HG03520 (cell line): ENCODE measurements around the gene COL2A1.

Experiments used
- ATAC-seq: cut with Tn5 transposase; IDR thresholded peaks from one replicate; pipeline ENCODE4 v1.9.1; 2021; ENCODE audit warnings: mild to moderate bottlenecking, moderate library complexity; ENCODE audit not compliant: unreplicated experiment

The COL2A1 gene

DNA sequence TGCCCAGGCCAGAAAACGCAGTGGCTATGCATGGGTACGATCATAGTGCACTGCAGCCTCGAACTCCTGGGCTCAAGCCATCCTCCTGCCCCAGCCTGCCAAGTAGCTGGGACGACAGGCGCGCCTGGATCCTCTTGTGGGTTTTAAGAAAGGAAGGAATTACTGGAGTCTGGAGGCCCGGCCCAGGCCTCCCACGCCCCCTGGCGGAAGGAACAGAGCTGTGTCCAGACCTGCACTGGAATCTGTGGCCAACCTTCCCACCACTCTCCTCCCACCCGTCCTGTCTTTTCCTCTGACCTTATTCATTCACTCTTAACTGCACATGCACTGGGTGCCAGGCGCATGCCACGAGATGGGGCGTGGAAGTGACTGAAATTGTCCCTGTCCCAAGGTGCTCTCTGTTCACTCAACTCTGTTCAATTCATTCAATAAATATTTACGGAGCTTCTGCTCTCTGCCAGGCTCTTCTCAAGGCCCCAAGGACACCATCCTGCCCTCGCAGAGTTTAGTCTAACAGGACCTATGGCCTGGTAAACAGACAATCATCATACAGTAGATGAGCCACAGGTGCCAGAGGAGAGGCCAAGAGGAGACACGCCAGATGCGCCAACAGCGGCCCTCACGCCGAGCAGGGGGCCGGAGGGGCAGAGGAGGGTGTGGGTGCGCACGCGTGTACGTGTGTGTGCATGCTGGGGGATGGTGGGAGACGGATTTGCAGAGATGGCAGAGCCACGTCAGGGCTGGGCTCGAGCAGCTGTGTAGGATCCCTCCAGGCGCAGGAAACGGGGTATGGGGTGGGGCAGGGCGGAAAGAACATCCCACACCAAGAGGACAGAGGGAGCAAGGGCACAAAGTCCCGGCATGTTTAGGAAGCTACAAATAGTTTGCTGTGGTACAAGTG lies 54.6 kb downstream of the COL2A1 start:
- no peak for ATAC-seq

DNA sequence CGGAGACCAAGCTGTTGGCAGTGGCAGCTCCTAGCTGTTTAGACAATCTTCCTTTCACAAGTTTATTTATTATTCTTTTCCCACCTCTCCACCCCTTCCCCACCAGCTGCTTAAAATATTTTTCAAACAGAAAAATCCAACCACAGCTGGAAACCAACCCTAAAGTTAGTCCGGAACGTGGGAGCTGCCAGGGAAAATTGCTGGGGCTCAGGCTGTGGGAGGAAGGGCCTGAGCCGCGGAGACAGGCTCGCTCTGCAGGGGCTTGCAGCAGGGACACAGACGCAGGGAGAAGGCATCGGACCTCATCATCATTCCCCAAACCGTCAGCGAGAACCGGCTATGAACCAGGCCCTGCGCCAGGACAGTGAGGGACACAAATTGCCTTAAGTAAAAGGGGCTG lies 56.9 kb downstream of the COL2A1 start:
- ATAC-seq, result no peak

DNA sequence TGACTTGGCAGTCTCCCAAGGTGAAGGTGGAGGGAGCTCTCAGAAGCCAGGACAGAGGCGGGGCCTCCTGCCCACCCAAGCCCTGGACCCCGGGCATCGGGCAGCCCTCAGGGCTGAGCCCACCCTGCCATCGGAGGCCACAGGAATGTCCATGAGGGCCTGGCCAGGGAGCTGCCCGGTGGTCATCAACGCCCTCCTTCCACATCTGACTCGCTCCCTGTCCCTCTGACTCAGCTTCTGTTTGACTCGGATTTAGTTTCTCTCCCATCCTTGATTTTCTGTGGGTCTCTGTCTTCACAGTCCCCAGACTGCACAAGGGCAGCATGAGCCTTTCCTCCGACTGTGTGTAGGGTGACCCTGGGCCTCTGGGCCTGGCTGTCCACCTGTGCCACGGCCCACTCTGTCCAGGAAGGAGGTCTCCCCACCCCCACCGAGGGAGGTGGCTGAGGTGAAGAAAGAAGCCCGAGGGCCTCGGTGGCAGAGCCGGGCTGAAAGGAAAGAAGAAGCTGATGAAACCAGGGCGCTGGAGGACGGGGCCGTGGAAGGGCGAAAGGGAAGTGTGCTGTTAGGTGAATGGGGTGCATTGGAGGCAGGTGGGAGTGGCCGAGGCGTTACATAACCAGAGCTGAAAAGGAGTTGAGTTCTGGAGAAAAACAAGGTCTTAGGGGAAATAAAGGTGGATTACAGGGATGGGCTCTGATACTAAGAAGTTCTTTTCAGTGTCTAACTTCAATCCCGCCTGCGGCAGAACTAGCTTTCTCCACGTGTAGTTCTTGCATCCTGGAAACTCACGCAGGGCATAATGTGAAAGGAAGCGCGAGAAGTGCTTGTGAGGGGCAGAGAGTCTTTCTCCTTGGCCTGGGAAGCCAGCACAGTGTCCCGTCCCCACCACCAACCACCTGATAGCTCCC lies 57.6 kb downstream of the COL2A1 start:
- ATAC-seq, result no peak

DNA sequence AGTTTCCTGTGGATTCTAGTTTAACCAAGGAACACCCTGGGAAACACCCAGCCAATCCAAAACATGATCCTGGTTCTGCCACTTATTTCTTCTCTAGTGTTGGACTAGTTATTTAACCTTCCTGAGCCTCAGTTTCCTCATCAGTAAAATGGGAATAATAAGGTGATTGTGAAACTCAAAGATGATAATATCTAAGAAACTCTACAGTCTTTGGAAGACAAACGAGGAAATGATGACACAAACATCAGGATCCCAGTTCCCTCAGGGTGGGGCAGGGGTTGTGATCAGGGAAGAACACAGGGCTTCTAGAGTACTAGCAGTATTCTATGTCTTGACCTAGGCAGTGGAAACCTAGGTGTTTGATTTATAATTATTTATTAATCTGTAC lies 58.9 kb downstream of the COL2A1 start:
- no peak for ATAC-seq

DNA sequence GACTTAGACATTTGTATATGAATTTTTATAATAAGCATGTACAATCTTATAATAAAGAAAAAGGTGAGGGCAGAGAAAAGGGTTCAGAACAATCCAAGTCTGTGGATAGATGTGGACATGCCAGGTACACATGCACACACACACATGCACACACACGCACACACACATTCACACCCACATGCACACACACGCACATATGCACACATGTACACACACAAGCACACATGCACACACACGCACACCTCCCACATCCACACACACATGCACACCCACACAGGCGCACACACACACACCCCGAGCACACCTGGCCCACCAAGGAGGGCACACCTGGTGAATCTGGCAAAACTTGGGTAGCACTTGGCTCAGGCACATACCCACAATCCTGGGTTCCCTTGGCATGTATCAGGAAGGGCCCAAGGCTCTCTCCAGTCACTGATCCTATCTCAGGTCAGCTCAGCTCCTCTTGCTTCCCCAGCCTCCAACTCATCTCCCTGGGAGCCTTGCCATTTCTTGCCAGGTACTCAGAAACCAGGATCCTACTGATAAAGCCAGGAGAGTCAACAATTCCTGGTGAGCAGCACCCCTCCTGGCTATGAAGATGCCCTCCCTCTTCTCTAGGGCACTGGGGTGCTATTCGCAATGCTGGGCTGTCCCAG lies 59.5 kb downstream of the COL2A1 start:
- ATAC-seq, result no peak

DNA sequence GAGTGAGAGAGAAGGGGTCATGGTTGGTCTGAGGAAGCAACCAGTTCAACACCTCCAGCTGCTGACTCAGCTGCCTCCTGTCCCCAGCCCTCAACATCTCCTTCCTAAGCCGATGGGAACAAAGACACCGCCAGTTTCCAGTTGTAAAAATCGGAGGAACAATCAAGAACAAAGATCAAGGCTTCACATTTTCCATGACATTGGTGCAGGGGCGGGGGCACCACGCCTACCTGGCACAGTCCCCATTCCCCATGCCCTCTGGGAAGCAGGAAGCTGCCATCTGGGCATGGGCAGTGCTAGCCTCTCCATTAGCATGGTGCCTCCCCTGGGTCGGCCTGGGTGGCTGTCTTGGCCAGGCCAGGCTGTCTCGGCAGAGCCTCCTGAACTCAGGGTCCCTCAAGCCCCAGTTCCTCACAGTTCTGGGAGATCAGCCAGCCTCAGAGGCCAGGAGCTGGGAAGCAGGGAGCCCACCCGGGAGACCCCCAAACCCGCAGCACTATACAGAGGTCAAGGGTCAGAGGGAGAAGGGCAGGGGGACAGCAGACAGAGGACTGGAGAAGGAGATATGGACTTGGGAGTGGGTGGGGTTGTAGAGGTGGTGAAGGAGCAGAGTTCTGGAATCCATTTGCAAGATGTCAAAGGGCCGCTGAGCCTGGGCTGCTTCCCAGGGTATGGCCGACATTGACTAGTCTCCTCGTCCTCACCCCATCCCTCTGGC lies 60.5 kb downstream of the COL2A1 start:
- ATAC-seq, result no peak

DNA sequence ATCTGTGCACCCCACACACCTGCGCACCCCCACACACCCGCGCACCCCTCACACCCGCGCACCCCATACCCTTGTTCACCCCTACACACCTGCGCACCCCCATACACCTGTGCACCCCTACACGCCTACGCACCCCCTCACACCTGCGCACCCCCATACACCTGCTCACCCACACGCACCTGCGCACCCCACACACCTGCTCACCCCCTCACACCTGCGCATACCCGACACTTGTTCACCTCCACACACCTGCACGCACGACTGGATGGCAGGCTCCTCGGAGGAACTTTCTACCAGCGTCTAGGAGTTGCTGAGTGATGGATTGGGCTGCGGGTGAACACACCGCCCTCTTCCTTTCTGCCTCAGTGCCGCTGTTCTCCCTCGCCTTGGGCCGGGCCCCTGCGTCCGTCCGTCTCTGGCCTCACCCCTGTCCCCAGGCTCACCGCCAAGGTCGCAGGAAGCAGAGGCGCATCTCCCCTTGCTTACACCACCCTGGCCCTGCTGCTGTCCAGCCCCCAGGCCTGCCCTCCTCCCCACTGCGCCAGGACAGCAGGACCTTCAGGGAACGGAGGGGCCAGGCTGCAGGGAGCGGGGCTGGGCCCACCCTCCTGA lies 61.6 kb downstream of the COL2A1 start:
- no peak for ATAC-seq

DNA sequence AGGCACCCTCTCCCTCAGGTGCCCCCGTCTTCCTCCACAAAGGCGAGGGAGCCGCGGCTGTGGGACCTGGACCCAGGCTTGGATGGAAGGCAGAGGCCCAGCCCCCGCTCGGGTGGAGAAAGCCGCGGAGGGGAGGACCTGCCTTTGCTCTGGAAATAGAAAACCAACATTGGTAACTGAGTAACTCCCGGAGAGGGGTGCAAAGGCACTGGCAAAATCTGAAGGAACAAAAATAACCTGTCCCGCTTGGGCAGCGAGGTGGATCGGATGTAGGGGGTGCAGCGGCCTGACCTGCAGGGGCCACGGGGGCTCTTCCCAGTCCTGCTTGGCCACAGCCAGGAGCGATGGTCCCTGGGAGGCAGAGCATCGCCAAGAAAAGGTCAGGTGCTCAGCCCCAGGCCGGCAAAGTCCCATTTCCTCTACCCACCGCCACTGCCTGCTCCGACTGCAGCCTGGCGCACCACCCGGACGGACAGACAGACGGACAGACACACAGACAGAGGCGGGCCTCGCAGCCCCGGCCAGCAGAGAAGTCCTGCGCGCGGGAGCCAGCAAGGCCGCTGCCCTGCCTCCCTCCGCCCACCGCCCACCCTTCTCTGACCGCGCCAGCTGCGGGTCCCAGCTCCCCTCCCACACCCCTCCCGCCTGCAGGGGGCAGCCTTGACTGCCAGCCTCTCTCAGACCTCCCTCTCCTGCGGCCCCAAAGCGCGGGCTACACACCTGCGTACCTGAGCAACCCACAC lies 62.2 kb downstream of the COL2A1 start:
- no peak for ATAC-seq

DNA sequence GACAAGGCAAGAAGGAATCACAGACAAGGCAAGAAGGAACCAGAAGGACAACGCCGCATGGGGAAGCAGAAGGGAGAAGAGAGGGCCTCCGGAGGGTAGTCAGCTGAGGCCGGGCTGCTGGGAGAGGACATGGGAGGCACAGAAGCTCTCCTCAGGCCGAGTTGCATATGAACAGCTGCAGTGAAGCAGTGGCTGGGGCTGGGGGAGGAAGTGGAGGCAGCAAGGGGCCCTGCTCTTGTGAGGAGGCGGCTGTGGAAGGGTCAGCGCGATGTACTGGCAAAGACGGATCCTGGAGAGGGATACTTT lies 62.8 kb downstream of the COL2A1 start:
- no peak for ATAC-seq

DNA sequence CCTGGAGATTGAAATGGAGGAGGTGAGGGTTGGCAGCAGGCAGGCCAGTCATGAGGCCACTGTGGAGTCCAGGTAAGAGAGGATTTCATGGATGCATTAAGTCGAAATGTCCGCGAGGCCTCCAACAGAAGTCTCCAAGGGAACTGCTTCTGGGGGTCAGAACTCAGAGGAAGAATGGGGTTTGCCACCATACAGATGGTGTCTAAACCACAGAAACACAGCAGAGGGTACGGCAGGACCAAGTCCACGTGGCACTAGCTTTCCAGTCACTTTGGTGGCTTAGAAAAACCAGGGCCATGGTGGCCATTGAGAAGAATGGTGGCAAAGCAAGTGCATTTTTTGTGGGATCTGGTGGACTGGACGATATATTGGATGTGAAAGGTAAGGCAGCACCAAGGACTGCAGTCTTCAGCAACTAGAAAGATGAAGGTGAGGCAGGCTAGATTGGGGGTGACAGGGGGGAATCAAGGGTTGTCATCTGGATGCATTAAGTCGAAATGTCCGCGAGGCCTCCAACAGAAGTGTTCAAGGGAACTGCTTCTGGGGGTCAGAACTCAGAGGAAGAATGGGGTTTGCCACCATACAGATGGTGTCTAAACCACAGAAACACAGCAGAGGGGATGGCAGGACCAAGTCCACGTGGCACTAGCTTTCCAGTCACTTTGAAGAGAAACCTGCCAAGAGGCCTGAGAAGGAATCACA lies 63.4 kb downstream of the COL2A1 start:
- ATAC-seq, result no peak

DNA sequence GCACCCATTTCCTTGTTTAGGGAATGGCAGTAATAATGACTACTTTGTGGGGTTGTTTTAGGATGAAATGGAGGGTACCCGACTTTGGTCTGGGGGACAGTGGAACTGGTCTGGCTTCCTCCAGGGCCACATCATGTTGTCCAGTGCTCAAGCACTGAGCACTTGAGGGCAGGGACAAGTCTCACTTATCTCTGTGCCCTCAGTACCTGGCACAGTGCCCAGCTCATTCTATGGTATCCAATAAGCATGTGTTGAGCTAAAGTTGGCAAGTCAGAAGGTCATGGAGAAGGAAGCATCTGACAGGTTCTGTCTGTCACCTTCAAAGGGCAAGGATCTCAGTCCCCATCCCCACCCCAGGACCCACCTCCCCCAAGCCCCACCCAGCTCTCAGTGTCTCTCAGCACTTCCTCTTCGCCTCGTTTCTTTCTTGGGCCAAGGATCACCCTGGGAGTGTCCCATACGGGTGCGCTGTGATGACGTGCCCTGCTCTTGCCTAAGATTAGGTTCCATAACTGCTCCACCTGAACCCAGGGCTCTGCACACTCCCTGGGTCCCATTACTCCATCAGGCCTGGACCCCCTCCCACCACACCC lies 65.2 kb downstream of the COL2A1 start:
- ATAC-seq, result no peak

DNA sequence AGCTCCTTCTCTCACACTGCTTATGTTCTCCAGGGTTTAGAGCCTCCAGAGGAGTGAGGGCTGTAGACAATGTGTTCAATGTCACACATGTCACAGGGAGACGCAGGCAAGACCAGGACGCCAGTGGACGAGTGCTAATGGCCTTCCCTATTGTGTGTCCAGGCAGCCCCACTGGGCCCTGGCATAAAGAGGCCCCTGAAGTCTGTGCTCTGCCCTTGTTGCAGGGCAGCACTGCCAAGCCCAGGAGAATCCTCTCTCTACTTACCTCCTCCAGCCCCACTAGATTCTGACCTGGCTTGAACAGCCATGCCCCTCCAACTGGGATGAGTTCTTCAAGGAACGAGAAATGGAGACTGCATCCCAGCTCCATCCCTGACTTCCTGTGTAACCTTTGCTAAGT lies 65.7 kb downstream of the COL2A1 start:
- ATAC-seq, result no peak

DNA sequence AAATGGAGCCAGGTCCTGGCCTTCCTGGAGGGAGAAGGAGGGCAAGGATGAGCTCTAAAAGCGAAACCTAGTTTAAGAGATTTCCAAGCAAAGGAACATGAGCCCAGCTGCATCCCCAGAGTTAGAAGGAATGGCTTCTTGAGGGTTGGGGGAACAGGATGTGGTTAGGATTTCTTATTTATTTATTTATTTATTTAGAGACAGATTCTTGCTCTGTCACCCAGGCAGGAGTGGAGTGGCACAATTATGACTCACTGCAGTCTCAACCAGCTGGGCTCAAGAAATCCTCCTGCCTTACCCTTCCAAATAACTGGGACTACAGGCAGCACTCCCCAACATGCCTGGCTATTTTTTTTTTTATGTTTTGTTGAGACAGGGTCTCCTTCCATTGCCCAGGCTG lies 66.2 kb downstream of the COL2A1 start:
- ATAC-seq, result no peak

DNA sequence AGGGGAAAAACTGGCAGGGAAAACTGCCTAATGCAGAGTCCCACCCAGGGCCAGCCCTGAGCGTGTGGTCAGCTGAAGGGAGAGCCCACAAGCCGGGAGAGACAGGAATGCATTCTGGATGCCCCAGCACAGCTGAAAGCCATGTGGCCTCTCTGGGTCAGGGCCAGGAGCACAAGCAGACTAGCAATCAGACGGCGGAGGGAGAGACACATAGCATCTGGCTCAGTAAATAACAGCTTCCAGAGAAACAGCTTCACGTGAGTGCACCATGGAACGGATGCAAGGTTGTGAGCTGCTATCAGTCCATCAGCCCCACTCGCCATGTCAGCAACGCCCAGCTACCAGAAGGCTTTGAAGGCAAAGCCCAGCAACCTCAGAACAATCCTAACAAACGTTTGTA lies 69.1 kb downstream of the COL2A1 start:
- ATAC-seq, result no peak

DNA sequence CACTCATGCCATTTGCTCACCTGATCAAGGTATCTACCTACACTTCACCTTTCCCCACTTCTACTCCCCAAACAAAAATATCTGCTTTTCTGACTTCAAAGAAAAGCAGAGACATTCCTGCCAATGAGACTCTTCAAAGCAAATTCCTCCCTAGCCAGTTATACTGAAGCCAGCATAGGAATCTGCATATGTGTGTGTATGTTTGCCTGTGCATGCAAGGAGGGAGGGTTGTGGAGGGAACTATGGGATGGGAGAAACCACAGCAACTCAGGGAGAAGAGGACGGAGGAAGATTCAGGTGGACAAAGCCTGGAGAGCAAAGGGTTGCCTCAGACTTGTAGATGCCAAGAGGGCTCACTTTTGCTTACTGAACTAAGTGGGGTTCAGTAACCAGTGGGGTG lies 73.1 kb downstream of the COL2A1 start:
- no peak for ATAC-seq

DNA sequence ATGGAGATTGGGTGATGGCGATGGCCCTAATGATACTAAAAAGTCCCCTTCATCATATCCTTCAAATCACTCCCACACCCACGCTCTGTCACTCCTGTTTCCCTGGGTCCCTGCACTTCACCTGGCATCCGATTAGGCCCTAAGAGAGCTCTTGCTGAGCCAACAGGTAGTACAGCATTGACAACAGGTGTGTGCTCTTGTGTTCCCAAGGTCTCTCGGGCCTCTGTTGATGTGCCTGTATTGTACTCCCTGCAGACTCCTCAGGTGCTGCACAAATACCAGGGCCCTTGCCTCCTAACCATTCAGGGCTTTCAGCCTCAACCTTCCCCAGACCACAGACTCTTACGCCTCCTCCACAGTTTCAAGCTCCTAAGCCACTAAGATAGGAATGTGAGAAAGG lies 73.6 kb downstream of the COL2A1 start:
- ATAC-seq, result no peak

DNA sequence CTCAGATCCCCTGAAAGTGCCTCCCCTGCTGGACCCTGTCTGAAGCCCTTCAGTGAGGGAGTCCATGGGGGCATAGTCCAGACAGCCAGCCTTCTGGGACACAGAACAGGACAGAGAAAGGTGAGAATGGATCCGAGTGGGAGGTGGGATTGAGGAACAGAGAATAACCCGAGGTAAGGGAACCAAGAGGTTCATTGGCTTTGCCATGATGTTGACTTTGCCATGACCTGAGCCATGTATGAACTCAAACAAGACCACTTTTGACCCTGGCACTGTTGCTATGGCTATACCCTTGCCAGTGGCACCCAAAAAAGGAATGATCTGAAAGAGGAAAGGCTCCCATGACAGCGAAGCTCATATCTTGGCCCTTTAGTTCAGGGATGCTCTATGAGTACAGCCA lies 76.9 kb downstream of the COL2A1 start:
- no peak for ATAC-seq
